ENCODE measurements around the gene POU3F1.
"Not testable (repeated sequence)": the region's sequence is repeated elsewhere in the genome, so short reads cannot be mapped to it uniquely, and the experiment has no call there.

POU3F1 gene

DNA sequence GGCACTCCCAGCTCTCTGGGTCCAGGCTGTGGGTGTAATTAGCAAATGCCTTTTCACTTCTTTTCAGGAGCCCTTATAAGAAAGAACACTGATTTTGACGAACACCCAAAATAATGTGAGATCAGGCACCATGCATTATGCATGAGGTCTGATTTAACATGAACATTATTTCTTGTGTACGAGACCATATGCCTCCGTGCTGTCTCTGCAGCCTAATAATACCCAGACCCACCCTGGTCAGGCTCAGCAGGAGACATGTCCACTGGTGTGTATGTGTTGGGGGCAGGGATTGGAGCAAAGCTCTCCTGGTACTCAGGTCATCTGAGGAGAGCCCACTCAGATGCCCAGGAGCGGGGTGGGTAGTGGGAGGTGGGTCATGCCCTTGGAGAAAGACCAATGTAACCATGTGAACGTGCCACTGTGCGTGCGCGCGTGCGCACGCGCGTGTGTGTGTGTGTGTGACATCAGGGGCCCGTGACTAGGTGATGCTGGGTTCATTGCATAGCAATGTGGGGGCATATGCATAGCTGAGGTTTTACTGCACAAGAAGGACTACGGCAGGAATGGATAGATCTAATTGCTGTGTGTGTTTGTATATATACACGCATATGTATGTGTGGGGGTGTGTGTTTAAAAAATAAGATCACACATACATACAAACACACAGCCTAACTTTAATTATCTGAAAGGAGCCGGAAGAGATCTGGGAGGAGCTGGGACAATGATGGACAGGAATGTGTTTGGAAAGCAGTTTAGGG is 7.1 kb downstream of the POU3F1 start:
- peaks cover 25% of the 10 kb centered on the region for H3K27me3 ChIP-seq (replicated peaks; ENCODE audit: control insufficient read depth, insufficient read depth, low read length, poor library complexity, severe bottlenecking)
- H3K4me3 ChIP-seq (ENCODE audit: insufficient read depth, low read depth, low read length, poor library complexity, severe bottlenecking): no peak overlapping the region
- no peak for DNase-seq
- no peak overlapping the region for H3K27ac ChIP-seq (ENCODE audit: insufficient read depth, low read length, poor library complexity, severe bottlenecking)
- H3K4me1 ChIP-seq (ENCODE audit: control insufficient read depth, insufficient read depth, low read length, poor library complexity, severe bottlenecking): peaks cover 6% of the 10 kb centered on the region
- H3K36me3 ChIP-seq (ENCODE audit: control insufficient read depth, insufficient read depth, low read length): no peaks in the 10 kb centered on the region
- H3K9me3 ChIP-seq (ENCODE audit: control insufficient read depth, low read length): no peaks in the 10 kb centered on the region

DNA sequence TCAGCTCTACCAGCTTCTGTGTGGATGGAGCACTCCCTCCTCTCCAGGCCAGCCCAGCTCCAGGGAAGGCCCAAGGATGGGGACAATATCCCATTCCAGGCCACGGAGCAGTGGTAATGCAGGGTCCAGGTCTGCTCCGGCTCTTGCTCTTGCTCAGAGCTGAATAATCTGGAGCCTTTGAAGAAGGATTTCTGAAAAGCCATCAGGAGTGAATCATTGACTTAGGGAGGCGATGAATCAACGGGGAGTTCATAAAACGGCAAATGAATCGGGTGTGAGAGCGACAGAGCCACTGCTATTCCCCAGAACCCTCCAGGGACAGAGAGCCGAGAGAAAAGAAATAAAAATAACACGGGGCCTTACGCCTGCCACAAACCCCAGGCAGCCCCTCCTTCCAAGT is 7.7 kb downstream of the POU3F1 start:
- no peak for DNase-seq
- no peaks in the 10 kb centered on the region for H3K36me3 ChIP-seq (ENCODE audit: control insufficient read depth, insufficient read depth, low read length)

DNA sequence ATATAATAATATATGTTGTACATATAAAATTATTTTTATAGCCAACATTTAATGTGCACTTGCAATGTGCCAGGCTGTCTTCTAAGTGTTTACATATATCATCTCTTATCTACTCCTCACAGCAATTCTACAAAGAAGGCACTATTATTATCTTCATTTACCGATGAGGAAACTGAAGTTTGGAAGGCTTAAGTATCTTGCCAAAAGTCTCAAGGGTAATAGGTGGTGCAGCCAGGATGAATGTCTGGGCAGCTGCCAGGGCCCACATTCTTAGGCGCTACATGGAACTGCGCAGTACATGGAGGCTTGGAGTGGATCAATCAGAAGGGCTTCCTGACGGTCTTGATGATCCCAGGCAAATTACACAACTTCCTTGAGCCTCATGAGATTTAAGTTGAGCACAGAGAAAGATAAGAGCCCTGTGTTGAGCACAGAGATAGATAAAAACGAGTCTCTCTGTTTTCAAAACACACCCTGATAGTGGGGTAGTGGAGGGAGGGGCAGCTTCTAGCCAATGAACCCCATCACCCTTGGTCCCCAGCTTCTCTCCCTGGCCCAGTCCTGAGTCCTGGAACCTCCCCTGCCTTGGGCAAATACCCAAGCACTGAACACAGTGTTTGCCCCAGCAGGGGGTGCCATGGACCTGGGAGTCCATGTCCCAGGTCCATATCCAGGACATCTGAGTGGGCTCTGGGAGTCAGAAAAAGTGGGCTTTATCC is 9.2 kb downstream of the POU3F1 start:
- peaks cover 5% of the 10 kb centered on the region for H3K27me3 ChIP-seq (replicated peaks; ENCODE audit: control insufficient read depth, insufficient read depth, low read length, poor library complexity, severe bottlenecking)
- H3K27ac ChIP-seq (ENCODE audit: insufficient read depth, low read length, poor library complexity, severe bottlenecking): no peak overlapping the region
- H3K36me3 ChIP-seq (ENCODE audit: control insufficient read depth, insufficient read depth, low read length): no peaks in the 10 kb centered on the region
- DNase-seq: no peak
- H3K4me3 ChIP-seq (ENCODE audit: insufficient read depth, low read depth, low read length, poor library complexity, severe bottlenecking): no peak overlapping the region
- no peaks in the 10 kb centered on the region for H3K9me3 ChIP-seq (ENCODE audit: control insufficient read depth, low read length)
- no peaks in the 10 kb centered on the region for H3K4me1 ChIP-seq (ENCODE audit: control insufficient read depth, insufficient read depth, low read length, poor library complexity, severe bottlenecking)

More for the DNA sequence above, 7.7 kb downstream of the POU3F1 start:
- Histone ChIP-seq H3K27ac (ENCODE audit: insufficient read depth, low read length, poor library complexity, severe bottlenecking) (no peak overlapping the region), H3K4me1 (ENCODE audit: control insufficient read depth, insufficient read depth, low read length, poor library complexity, severe bottlenecking) (no peaks in the 10 kb centered on the region), H3K27me3 (replicated peaks; ENCODE audit: control insufficient read depth, insufficient read depth, low read length, poor library complexity, severe bottlenecking) (peaks cover 19% of the 10 kb centered on the region), H3K9me3 (ENCODE audit: control insufficient read depth, low read length) (no peaks in the 10 kb centered on the region), H3K4me3 (ENCODE audit: insufficient read depth, low read depth, low read length, poor library complexity, severe bottlenecking) (no peak overlapping the region)

DNA sequence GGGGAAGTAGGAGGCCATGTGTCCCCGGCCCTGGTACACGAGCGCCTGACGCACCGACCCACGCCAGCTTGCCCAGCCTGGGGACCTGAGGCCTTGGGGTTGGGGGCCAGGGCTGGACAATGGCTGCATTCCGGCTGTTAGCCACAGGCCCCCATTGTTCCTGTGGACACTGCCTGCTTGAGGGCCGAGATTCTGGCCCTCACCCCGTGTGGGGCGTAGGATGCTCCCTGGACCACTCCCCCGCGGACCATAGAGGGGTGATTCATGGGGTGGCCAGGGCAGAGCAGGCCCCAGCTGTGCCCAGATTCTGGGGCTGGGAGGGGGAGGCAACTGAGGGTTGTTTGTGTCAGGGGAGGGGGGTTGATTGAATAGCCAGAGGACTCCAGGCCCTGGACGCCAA is 11.7 kb downstream of the POU3F1 start:
- Histone ChIP-seq H3K36me3 (ENCODE audit: control insufficient read depth, insufficient read depth, low read length) (no peaks in the 10 kb centered on the region), H3K4me1 (ENCODE audit: control insufficient read depth, insufficient read depth, low read length, poor library complexity, severe bottlenecking) (peaks cover 14% of the 10 kb centered on the region), H3K4me3 (ENCODE audit: insufficient read depth, low read depth, low read length, poor library complexity, severe bottlenecking) (no peak overlapping the region), H3K9me3 (ENCODE audit: control insufficient read depth, low read length) (no peaks in the 10 kb centered on the region), H3K27ac (ENCODE audit: insufficient read depth, low read length, poor library complexity, severe bottlenecking) (no peak overlapping the region), H3K27me3 (replicated peaks; ENCODE audit: control insufficient read depth, insufficient read depth, low read length, poor library complexity, severe bottlenecking) (no peaks in the 10 kb centered on the region)
- no peak for DNase-seq

DNA sequence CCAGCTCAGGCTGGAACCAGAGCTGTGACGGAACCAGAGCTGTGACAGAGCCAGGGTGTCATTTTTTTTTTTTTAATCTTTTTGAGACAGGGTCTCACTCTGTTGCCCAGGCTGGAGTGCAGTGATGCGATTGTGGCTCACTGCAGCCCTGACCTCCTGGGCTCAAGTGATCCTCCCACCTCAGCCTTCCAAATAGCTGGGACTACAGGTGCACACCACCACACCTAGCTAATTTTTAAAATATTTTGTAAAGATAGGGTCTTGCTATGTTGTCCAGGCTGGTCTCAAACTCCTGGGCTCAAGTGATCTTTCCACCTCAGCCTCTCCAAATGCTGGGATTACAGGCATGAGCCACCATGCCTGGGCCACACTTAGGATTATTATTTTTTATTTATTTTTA is 13.6 kb downstream of the POU3F1 start:
- H3K27ac ChIP-seq (ENCODE audit: insufficient read depth, low read length, poor library complexity, severe bottlenecking); DNase-seq; H3K27me3 ChIP-seq (replicated peaks; ENCODE audit: control insufficient read depth, insufficient read depth, low read length, poor library complexity, severe bottlenecking); H3K36me3 ChIP-seq (ENCODE audit: control insufficient read depth, insufficient read depth, low read length); H3K9me3 ChIP-seq (ENCODE audit: control insufficient read depth, low read length); H3K4me3 ChIP-seq (ENCODE audit: insufficient read depth, low read depth, low read length, poor library complexity, severe bottlenecking): not testable (repeated sequence)
- H3K4me1 ChIP-seq (ENCODE audit: control insufficient read depth, insufficient read depth, low read length, poor library complexity, severe bottlenecking): peaks cover 18% of the 10 kb centered on the region

DNA sequence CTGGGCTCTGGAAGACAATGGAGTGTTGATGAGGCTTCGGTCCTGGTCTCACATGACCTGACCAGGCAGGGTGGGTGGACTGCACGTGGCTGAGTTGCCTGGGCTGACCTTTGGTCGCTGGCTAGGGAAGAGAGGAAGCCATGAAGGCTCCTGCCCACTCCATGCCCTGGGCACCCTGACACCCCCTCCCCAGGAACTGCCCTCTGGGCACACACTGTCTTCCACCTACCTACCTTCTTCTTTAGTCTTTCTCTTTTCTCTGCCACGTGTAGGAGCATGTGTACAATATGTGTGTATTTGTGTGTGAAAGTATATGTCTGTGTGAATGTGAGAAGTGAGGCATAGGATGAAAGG is 15.1 kb downstream of the POU3F1 start:
- no peaks in the 10 kb centered on the region for H3K36me3 ChIP-seq (ENCODE audit: control insufficient read depth, insufficient read depth, low read length)
- H3K4me1 ChIP-seq (ENCODE audit: control insufficient read depth, insufficient read depth, low read length, poor library complexity, severe bottlenecking): peaks cover 18% of the 10 kb centered on the region
- no peaks in the 10 kb centered on the region for H3K27me3 ChIP-seq (replicated peaks; ENCODE audit: control insufficient read depth, insufficient read depth, low read length, poor library complexity, severe bottlenecking)
- no peak for DNase-seq
- no peaks in the 10 kb centered on the region for H3K9me3 ChIP-seq (ENCODE audit: control insufficient read depth, low read length)
- H3K4me3 ChIP-seq (ENCODE audit: insufficient read depth, low read depth, low read length, poor library complexity, severe bottlenecking): no peak overlapping the region
- no peak overlapping the region for H3K27ac ChIP-seq (ENCODE audit: insufficient read depth, low read length, poor library complexity, severe bottlenecking)

DNA sequence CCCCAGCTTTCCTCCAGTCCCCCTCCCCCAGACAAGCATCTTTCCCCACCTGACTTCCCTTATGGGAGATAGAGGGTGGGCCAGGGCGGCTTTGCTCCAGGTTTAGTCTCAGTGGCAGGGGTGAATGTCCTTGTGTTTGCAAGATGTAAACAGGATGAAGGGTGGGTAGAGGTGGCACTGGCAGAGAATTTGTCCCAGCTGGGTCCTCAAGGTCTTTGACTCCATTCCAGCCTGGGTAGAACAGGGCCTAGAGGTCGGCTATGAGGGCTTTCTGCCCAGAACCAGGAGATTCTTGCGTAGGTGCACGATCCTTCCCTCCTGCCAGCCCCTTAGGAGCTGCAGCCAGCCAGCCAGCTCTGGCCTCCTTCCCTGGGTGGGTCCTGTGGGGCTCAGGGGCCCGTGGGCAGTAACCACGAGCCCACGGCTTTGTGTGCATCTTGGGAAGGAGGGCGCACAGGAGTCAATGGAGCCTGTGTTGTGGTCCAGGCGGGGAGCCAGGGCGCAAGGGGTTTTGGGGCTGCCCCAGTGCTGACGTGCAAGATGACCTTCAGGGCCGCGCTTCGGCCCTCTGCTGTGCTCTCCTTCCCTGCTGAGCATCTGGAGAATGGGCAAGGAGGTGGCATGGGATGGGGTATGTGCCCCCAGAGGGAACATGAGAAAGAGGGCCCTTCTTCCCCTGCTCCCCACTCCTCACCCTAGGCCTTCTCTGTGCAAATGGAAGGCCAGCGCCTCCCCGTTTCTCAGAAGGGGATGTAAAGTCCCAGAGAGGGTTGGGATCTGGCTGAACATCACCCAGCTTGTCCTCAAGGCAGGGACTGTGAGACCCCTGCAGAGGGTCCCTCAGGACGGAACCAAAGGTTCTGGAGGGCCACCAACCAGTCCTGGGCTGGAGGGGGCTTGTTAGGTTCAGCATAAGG is 15.7 kb downstream of the POU3F1 start:
- H3K4me3 ChIP-seq (ENCODE audit: insufficient read depth, low read depth, low read length, poor library complexity, severe bottlenecking): no peak overlapping the region

DNA sequence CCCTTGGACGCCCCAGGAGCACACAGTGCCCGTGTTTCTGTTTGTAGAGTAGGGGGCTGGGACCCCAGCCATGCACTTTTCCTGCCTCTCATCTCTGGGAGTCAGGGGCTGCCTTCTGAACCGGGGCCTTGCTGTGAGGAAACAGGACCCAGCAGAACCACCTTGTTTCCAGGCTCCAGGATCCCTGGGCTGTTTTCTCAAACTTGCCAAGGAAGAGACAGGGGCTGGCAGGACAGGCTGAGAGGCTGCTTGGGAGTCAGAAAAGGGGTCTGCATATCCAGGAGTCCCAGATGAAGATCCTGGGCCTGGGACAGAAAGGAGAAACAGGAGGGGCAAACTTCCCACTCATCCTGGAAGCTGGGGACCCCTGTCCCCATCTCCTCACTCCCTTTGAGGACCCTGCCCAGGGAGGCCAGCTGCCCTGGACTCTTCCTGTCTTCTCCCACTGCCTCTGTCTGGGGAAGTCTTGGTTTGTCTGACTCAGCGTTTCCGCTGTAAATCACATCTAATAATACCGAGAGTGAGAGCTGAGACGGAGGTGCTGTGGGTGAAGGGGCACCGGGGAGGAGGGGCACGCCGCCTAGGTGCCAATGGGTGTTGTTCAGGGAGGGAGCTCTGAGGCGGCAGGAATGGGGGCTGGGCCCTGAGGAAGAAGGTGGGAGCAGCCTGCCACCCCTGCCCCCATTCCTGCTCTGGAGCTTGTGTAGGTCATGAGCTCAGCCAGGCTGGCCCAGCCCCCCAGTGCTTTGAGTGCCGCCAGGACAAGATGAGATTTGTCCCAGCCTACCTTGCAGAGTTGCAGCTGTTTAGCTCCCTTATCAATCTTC is 16.7 kb downstream of the POU3F1 start:
- Histone ChIP-seq H3K9me3 (ENCODE audit: control insufficient read depth, low read length) (no peaks in the 10 kb centered on the region), H3K4me3 (ENCODE audit: insufficient read depth, low read depth, low read length, poor library complexity, severe bottlenecking) (no peak overlapping the region), H3K4me1 (ENCODE audit: control insufficient read depth, insufficient read depth, low read length, poor library complexity, severe bottlenecking) (peaks cover 18% of the 10 kb centered on the region), H3K27ac (ENCODE audit: insufficient read depth, low read length, poor library complexity, severe bottlenecking) (no peak overlapping the region), H3K36me3 (ENCODE audit: control insufficient read depth, insufficient read depth, low read length) (peaks cover 13% of the 10 kb centered on the region), H3K27me3 (replicated peaks; ENCODE audit: control insufficient read depth, insufficient read depth, low read length, poor library complexity, severe bottlenecking) (no peaks in the 10 kb centered on the region)
- no peak for DNase-seq

More for the DNA sequence above, 15.7 kb downstream of the POU3F1 start:
- peaks cover 18% of the 10 kb centered on the region for H3K4me1 ChIP-seq (ENCODE audit: control insufficient read depth, insufficient read depth, low read length, poor library complexity, severe bottlenecking)
- H3K27me3 ChIP-seq (replicated peaks; ENCODE audit: control insufficient read depth, insufficient read depth, low read length, poor library complexity, severe bottlenecking): no peaks in the 10 kb centered on the region
- no peak for DNase-seq
- peaks cover 4% of the 10 kb centered on the region for H3K36me3 ChIP-seq (ENCODE audit: control insufficient read depth, insufficient read depth, low read length)
- H3K9me3 ChIP-seq (ENCODE audit: control insufficient read depth, low read length): no peaks in the 10 kb centered on the region
- H3K27ac ChIP-seq (ENCODE audit: insufficient read depth, low read length, poor library complexity, severe bottlenecking): no peak overlapping the region

DNA sequence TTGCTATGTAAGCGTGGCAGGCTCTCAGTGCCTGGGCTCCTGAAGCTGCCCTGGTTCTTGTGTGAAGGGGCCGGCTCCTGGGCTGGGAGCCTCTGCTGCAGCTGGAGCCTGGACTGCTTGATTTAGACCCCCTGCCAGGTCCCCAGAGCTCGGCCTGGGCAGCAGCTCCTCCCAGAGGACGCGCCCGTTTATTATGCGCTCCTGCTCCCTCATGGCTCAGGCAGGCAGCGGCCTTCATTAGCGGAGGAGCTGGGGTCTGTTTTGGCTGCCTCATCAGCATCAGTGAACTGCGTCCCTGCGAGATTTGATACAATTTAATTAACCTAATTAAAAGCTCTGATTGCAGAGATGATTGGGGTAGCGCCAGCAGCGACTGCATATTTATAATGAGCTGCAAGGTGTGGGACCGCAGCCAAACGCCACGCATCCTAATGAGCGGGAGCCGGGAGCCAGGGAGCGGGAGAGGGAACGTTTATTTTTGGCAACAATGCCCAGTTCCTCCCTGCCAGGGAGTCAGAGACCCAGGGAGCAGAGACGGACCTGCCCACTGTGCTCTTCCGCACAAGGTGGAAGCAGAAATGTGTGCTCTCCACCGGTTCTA is 17.4 kb downstream of the POU3F1 start:
- Histone ChIP-seq H3K4me3 (ENCODE audit: insufficient read depth, low read depth, low read length, poor library complexity, severe bottlenecking) (no peak overlapping the region), H3K36me3 (ENCODE audit: control insufficient read depth, insufficient read depth, low read length) (peaks cover 17% of the 10 kb centered on the region), H3K9me3 (ENCODE audit: control insufficient read depth, low read length) (no peaks in the 10 kb centered on the region), H3K27ac (ENCODE audit: insufficient read depth, low read length, poor library complexity, severe bottlenecking) (no peak overlapping the region), H3K4me1 (ENCODE audit: control insufficient read depth, insufficient read depth, low read length, poor library complexity, severe bottlenecking) (peaks cover 18% of the 10 kb centered on the region), H3K27me3 (replicated peaks; ENCODE audit: control insufficient read depth, insufficient read depth, low read length, poor library complexity, severe bottlenecking) (no peaks in the 10 kb centered on the region)
- no peak for DNase-seq

Measured in effector memory CD4-positive, alpha-beta T cell (primary cell).